Measurements from ENCODE around the gene GALNT13.
"Not testable (repeated sequence)": the region's sequence is repeated elsewhere in the genome, so short reads cannot be mapped to it uniquely, and the experiment has no call there.

GALNT13 gene

GRCh38 chr2:154437104-154437503 is 565.4 kb downstream of the GALNT13 start:
- DNase-seq = peak; percentile 23 to 41

- peak; percentile 46 to 68 for DNase-seq
Measured at GRCh38 chr2:154439156-154439555, 567.4 kb downstream of the GALNT13 start.

- DNase-seq = no peak
Measured at GRCh38 chr2:154443919-154444318, 572.2 kb downstream of the GALNT13 start.

- no peak for DNase-seq
Measured at GRCh38 chr2:154446324-154446723, 574.6 kb downstream of the GALNT13 start.

GRCh38 chr2:154447727-154448418 is 576.2 kb downstream of the GALNT13 start:
- no peak for DNase-seq

- DNase-seq = no peak
Measured at GRCh38 chr2:154449951-154450658, 578.4 kb downstream of the GALNT13 start.

- DNase-seq = no peak
Measured at GRCh38 chr2:154452471-154452870, 580.7 kb downstream of the GALNT13 start.

- peak; percentile 81 to 95 for DNase-seq
Measured at GRCh38 chr2:154452906-154453493, 581.3 kb downstream of the GALNT13 start.

GRCh38 chr2:154455166-154455565 is 583.4 kb downstream of the GALNT13 start:
- no peak for DNase-seq

- DNase-seq = no peak
Measured at GRCh38 chr2:154455866-154456265, 584.1 kb downstream of the GALNT13 start.

- DNase-seq = no peak
Measured at GRCh38 chr2:154457286-154457685, 585.6 kb downstream of the GALNT13 start.

GRCh38 chr2:154459286-154459685 is 587.6 kb downstream of the GALNT13 start:
- no peak for DNase-seq

- no peak for DNase-seq
Measured at GRCh38 chr2:154462634-154463033, 590.9 kb downstream of the GALNT13 start.

GRCh38 chr2:154466226-154466625 is 594.5 kb downstream of the GALNT13 start:
- DNase-seq = peak; percentile 44 to 52

- no peak for DNase-seq
Measured at GRCh38 chr2:154470376-154470775, 598.7 kb downstream of the GALNT13 start.

- not testable (repeated sequence) for DNase-seq
Measured at GRCh38 chr2:154471492-154471891, 599.8 kb downstream of the GALNT13 start.

GRCh38 chr2:154477319-154477718 is 605.6 kb downstream of the GALNT13 start:
- DNase-seq = no peak

GRCh38 chr2:154480521-154480920 is 608.8 kb downstream of the GALNT13 start:
- no peak for DNase-seq

GRCh38 chr2:154481336-154481735 is 609.6 kb downstream of the GALNT13 start:
- DNase-seq = no peak

- DNase-seq = no peak
Measured at GRCh38 chr2:154484338-154485099, 612.8 kb downstream of the GALNT13 start.

GRCh38 chr2:154488801-154489200 is 617.1 kb downstream of the GALNT13 start:
- no peak for DNase-seq

GRCh38 chr2:154489266-154489858 is 617.6 kb downstream of the GALNT13 start:
- no peak for DNase-seq

- DNase-seq = no peak
Measured at GRCh38 chr2:154490530-154490929, 618.8 kb downstream of the GALNT13 start.
